HEK293 (cell line): ENCODE measurements around the gene PRSS22.

Source experiments
- CTCF ChIA-PET: fragments of 350-600 bp; formaldehyde crosslinking; extraction: SDS; loops from one replicate; lab custom pipeline; 2021; ENCODE audit warnings: antibody characterized with exemption; lab: Yijun Ruan, JAX
- POLR2A ChIA-PET: fragments of 300-600 bp; formaldehyde crosslinking; extraction: SDS; loops from one replicate; lab custom pipeline; 2020; ENCODE audit warnings: antibody characterized with exemption, inconsistent platforms; lab: Yijun Ruan, JAX
- H3K27ac ChIP-seq: fragments of 200-500 bp; sonication (Bioruptor generic); 2 replicates; pipeline ENCODE4 v1.5.1; 2014; ENCODE audit warnings: low read depth, low read length, control low read depth, inconsistent platforms; ENCODE audit errors: extremely low read depth
- H3K36me3 ChIP-seq, 2 experiments: fragments of 200-500 bp in 1 of 2; sonication (Bioruptor generic) in 1 of 2; 1 replicate in 1 of 2; 2 replicates in 1 of 2; pipeline ENCODE4 v1.5.1; 2014 to 2017; ENCODE audit warnings: inconsistent platforms in 2 of 2, low read length in 2 of 2; ENCODE audit not compliant: control insufficient read depth in 2 of 2, insufficient read depth in 1 of 2
- H3K4me1 ChIP-seq: fragments of 200-500 bp; sonication (Bioruptor generic); 2 replicates; pipeline ENCODE4 v1.5.1; 2014; ENCODE audit warnings: mild to moderate bottlenecking, low read length, inconsistent platforms; ENCODE audit not compliant: control insufficient read depth, insufficient read depth
- H3K4me3 ChIP-seq: 2 replicates; pipeline ENCODE4 v1.5.1; 2011; ENCODE audit warnings: low read depth, mild to moderate bottlenecking, control low read depth, low read length, moderate library complexity
- H3K9me3 ChIP-seq: fragments of 200-500 bp; sonication (Bioruptor generic); 2 replicates; pipeline ENCODE4 v1.5.1; 2014; ENCODE audit warnings: low read depth, low read length, inconsistent platforms; ENCODE audit not compliant: control insufficient read depth, insufficient read depth
- EGR2 ChIP-seq: fragments of 450-650 bp; formaldehyde crosslinking; IDR thresholded peaks from 2 replicates; pipeline ENCODE4 v1.5.1; 2016; ENCODE audit warnings: low read depth, missing biosample characterization, missing genetic modification characterization
- GLI2 ChIP-seq: fragments of 450-650 bp; formaldehyde crosslinking; IDR thresholded peaks from 2 replicates; pipeline ENCODE4; 2017; ENCODE audit warnings: missing biosample characterization, missing genetic modification characterization, low read depth, borderline replicate concordance
- GLI4 ChIP-seq: fragments of 450-650 bp; formaldehyde crosslinking; IDR thresholded peaks from 2 replicates; pipeline ENCODE4 v1.5.1; 2016; ENCODE audit warnings: missing biosample characterization, missing genetic modification characterization
- GLIS1 ChIP-seq: fragments of 450-650 bp; formaldehyde crosslinking; IDR thresholded peaks from 2 replicates; pipeline ENCODE4 v1.5.1; 2016; ENCODE audit warnings: missing biosample characterization, missing genetic modification characterization
- KLF9 ChIP-seq: fragments of 450-650 bp; formaldehyde crosslinking; IDR thresholded peaks from 2 replicates; pipeline ENCODE4 v1.5.1; 2016; ENCODE audit warnings: missing biosample characterization, missing genetic modification characterization, low read depth
- PRDM4 ChIP-seq: fragments of 450-650 bp; formaldehyde crosslinking; IDR thresholded peaks from 2 replicates; pipeline ENCODE4 v1.5.1; 2017; ENCODE audit warnings: missing biosample characterization, missing genetic modification characterization
- SCRT2 ChIP-seq: fragments of 450-650 bp; formaldehyde crosslinking; IDR thresholded peaks from 2 replicates; pipeline ENCODE4 v1.5.1; 2016; ENCODE audit warnings: missing biosample characterization, missing genetic modification characterization
- SETDB1 ChIP-seq: IDR thresholded peaks from one replicate; pipeline ENCODE4 v1.6.1; 2017; ENCODE audit warnings: mild to moderate bottlenecking, low read length, moderate library complexity, mixed read lengths; ENCODE audit not compliant: insufficient read length
- SP2 ChIP-seq: fragments of 450-650 bp; formaldehyde crosslinking; IDR thresholded peaks from 2 replicates; pipeline ENCODE4 v1.5.1; 2016; ENCODE audit warnings: missing biosample characterization, missing genetic modification characterization
- YY1 ChIP-seq: fragments of 450-650 bp; formaldehyde crosslinking; IDR thresholded peaks from 2 replicates; pipeline ENCODE4 v1.5.1; 2018; ENCODE audit warnings: missing biosample characterization, missing genetic modification characterization
- ZBTB48 ChIP-seq: fragments of 450-650 bp; formaldehyde crosslinking; IDR thresholded peaks from 2 replicates; pipeline ENCODE4 v1.5.1; 2016; ENCODE audit warnings: missing biosample characterization, missing genetic modification characterization
- ZBTB8A ChIP-seq: fragments of 450-650 bp; formaldehyde crosslinking; IDR thresholded peaks from 2 replicates; pipeline ENCODE4 v1.5.1; 2016; ENCODE audit warnings: missing biosample characterization, missing genetic modification characterization
- ZIC2 ChIP-seq: fragments of 450-650 bp; formaldehyde crosslinking; IDR thresholded peaks from 2 replicates; pipeline ENCODE4 v1.5.1; 2016; ENCODE audit warnings: missing biosample characterization, missing genetic modification characterization
- ZNF157 ChIP-seq: fragments of 450-650 bp; formaldehyde crosslinking; IDR thresholded peaks from 2 replicates; pipeline ENCODE4 v1.5.1; 2016; ENCODE audit warnings: missing biosample characterization, missing genetic modification characterization
- ZNF169 ChIP-seq: fragments of 450-650 bp; formaldehyde crosslinking; IDR thresholded peaks from 2 replicates; pipeline ENCODE4 v1.5.1; 2016; ENCODE audit warnings: missing biosample characterization, missing genetic modification characterization
- ZNF174 ChIP-seq: fragments of 450-650 bp; formaldehyde crosslinking; IDR thresholded peaks from 2 replicates; pipeline ENCODE4 v1.5.0; 2017; ENCODE audit warnings: missing biosample characterization, mild to moderate bottlenecking, missing genetic modification characterization
- ZNF202 ChIP-seq: fragments of 450-650 bp; formaldehyde crosslinking; IDR thresholded peaks from 2 replicates; pipeline ENCODE4 v1.5.1; 2016; ENCODE audit warnings: missing biosample characterization, missing genetic modification characterization, borderline replicate concordance
- ZNF211 ChIP-seq: fragments of 450-650 bp; formaldehyde crosslinking; IDR thresholded peaks from 2 replicates; pipeline ENCODE4 v1.5.1; 2016; ENCODE audit warnings: low read depth, missing biosample characterization, missing genetic modification characterization
- ZNF214 ChIP-seq: fragments of 450-650 bp; formaldehyde crosslinking; IDR thresholded peaks from 2 replicates; pipeline ENCODE4 v1.5.1; 2017; ENCODE audit warnings: missing biosample characterization, mild to moderate bottlenecking, missing genetic modification characterization, borderline replicate concordance
- ZNF23 ChIP-seq: fragments of 450-650 bp; formaldehyde crosslinking; IDR thresholded peaks from 2 replicates; pipeline ENCODE4 v1.5.1; 2016; ENCODE audit warnings: missing biosample characterization, missing genetic modification characterization, borderline replicate concordance
- ZNF26 ChIP-seq: fragments of 450-650 bp; formaldehyde crosslinking; IDR thresholded peaks from 2 replicates; pipeline ENCODE4 v1.5.1; 2016; ENCODE audit warnings: missing biosample characterization, missing genetic modification characterization
- ZNF311 ChIP-seq: fragments of 450-650 bp; formaldehyde crosslinking; IDR thresholded peaks from 2 replicates; pipeline ENCODE4 v1.5.1; 2017; ENCODE audit warnings: missing biosample characterization, missing genetic modification characterization, borderline replicate concordance
- ZNF362 ChIP-seq: fragments of 450-650 bp; formaldehyde crosslinking; IDR thresholded peaks from 2 replicates; pipeline ENCODE4 v1.5.1; 2016; ENCODE audit warnings: missing biosample characterization, missing genetic modification characterization
- ZNF514 ChIP-seq: fragments of 450-650 bp; formaldehyde crosslinking; IDR thresholded peaks from 2 replicates; pipeline ENCODE4 v1.5.1; 2016; ENCODE audit warnings: missing biosample characterization, missing genetic modification characterization
- ZNF561 ChIP-seq: fragments of 450-650 bp; IDR thresholded peaks from 2 replicates; pipeline ENCODE4 v1.5.1; 2018; ENCODE audit warnings: missing biosample characterization, missing genetic modification characterization, borderline replicate concordance
- ZNF747 ChIP-seq: fragments of 450-650 bp; formaldehyde crosslinking; IDR thresholded peaks from 2 replicates; pipeline ENCODE4 v1.5.1; 2016; ENCODE audit warnings: missing biosample characterization, missing genetic modification characterization
- ZSCAN23 ChIP-seq: fragments of 450-650 bp; formaldehyde crosslinking; IDR thresholded peaks from 2 replicates; pipeline ENCODE4 v1.5.1; 2016; ENCODE audit warnings: missing biosample characterization, missing genetic modification characterization
- ZXDB ChIP-seq: fragments of 450-650 bp; formaldehyde crosslinking; IDR thresholded peaks from 2 replicates; pipeline ENCODE4 v1.5.1; 2016; ENCODE audit warnings: missing biosample characterization, missing genetic modification characterization

PRSS22 gene

DNA sequence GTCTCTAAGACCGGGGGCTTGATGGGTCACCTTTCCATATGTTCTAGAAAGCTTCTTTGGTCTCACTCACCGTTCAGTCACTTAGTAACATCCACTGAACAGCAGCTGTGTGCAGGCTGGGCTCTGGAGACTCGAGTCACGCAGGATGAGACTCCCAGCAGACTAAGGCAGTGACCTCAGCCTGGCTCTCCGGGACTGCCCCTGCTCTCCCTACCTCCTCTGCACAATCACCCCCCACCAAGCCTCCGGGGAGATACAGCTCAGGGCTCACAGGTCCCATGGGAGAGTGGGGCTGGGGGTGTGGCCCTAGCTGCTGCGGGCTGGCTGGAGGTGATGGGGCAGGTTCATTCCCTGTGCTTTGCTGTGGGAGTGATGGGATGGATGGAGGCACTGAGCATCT, 39.1 kb upstream of the PRSS22 start:
- H3K4me1 ChIP-seq, result no peaks in the 10 kb centered on the region
- POLR2A ChIA-PET, result interaction anchor here (0.5 to 1.9 kb wide), 3 partner anchors 8 to 45 kb away, joined by 4 to 10 read pairs (median 7); partner anchors contain the start of gene FLYWCH2
- CTCF ChIA-PET, result interaction anchor here (0.6 to 1.7 kb wide), 4 partner anchors 10 to 30 kb away, joined by 3 to 6 read pairs (median 4); no protein-coding TSS in a partner anchor
- H3K27ac ChIP-seq, result no peak overlapping the region
- TF ChIP-seq ZIC2 (peak; percentile 39), GLIS1 (tag by site-specific recombination) (peak; percentile 97), ZNF311 (no peak)
- peaks cover 0 to 35% of the 10 kb centered on the region in 2 experiments; a peak in 1 of 3 replicates for H3K36me3 ChIP-seq
- H3K4me3 ChIP-seq, result no peak overlapping the region
- no peaks in the 10 kb centered on the region for H3K9me3 ChIP-seq

GRCh38 chr16:2896480-2897010, 38.6 kb upstream of the PRSS22 start:
- TF ChIP-seq ZNF26 (tag by site-specific recombination) (no peak), ZNF747 (tag by site-specific recombination) (no peak)
- Histone ChIP-seq H3K4me3 (no peak overlapping the region), H3K27ac (no peak overlapping the region), H3K9me3 (no peaks in the 10 kb centered on the region), H3K4me1 (no peaks in the 10 kb centered on the region), H3K36me3 (peaks cover 0 to 35% of the 10 kb centered on the region in 2 experiments; a peak in 1 of 3 replicates)
- ChIA-PET CTCF (interaction anchor here (0.6 to 1.7 kb wide), 3 partner anchors 22 to 30 kb away, joined by 3 to 6 read pairs (median 3); no protein-coding TSS in a partner anchor), POLR2A (interaction anchor here (0.5 to 1.9 kb wide), 3 partner anchors 9 to 46 kb away, joined by 4 to 10 read pairs (median 7); partner anchors contain the start of gene FLYWCH2)

GRCh38 chr16:2895813-2896212, 37.8 kb upstream of the PRSS22 start:
- ChIA-PET POLR2A (interaction anchor here (0.7 to 1.7 kb wide), 2 partner anchors 10 to 13 kb away, joined by 3 to 6 read pairs; partner anchors contain the start of gene FLYWCH2), CTCF (no interaction called here)
- H3K36me3 ChIP-seq, result peaks cover 0 to 35% of the 10 kb centered on the region in 2 experiments; a peak in 1 of 3 replicates
- no peak overlapping the region for H3K4me3 ChIP-seq
- no peaks in the 10 kb centered on the region for H3K9me3 ChIP-seq
- no peak overlapping the region for H3K27ac ChIP-seq
- H3K4me1 ChIP-seq, result peaks cover 1% of the 10 kb centered on the region; the same call in 1 of the 2 replicates
- no peak for TF ChIP-seq ZBTB8A (tag by site-specific recombination)
- TF ChIP-seq ZXDB (tag by site-specific recombination), result no peak
- no peak for TF ChIP-seq EGR2 (tag by site-specific recombination)
- peak; percentile 84 for TF ChIP-seq PRDM4 (tag by site-specific recombination)
- no peak for TF ChIP-seq ZNF202
- no peak for TF ChIP-seq YY1 (tag by site-specific recombination)
- TF ChIP-seq ZNF169 (tag by site-specific recombination), result no peak
- TF ChIP-seq GLI2 (tag by site-specific recombination), result no peak
- no peak for TF ChIP-seq ZNF23 (tag by site-specific recombination)
- no peak for TF ChIP-seq ZNF174
- no peak for TF ChIP-seq KLF9 (tag by site-specific recombination)
- no peak for TF ChIP-seq ZNF157 (tag by site-specific recombination)
- no peak for TF ChIP-seq ZNF362 (tag by site-specific recombination)
- no peak for TF ChIP-seq ZNF561 (tag by site-specific recombination)
- TF ChIP-seq SCRT2 (tag by site-specific recombination), result no peak
- no peak for TF ChIP-seq SETDB1
- peak; percentile 92 for TF ChIP-seq GLIS1 (tag by site-specific recombination)
- peak; percentile 91 for TF ChIP-seq ZIC2
- TF ChIP-seq ZBTB48 (tag by site-specific recombination), result no peak
- TF ChIP-seq GLI4, result no peak
- no peak for TF ChIP-seq ZNF211 (tag by site-specific recombination)
- TF ChIP-seq SP2, result peak; percentile 19; the same call in 1 of the 2 replicates
- no peak for TF ChIP-seq ZNF514 (tag by site-specific recombination)
- no peak for TF ChIP-seq ZSCAN23 (tag by site-specific recombination)
- no peak for TF ChIP-seq ZNF214 (tag by site-specific recombination)
